PFSK-1 (cell line): Measurements from ENCODE around the gene TSPO2.

Experiments used
- FOXP2 ChIP-seq: optimal IDR thresholded peaks from 2 replicates; pipeline ENCODE3; 2011; ENCODE audit warnings: borderline replicate concordance, control low read depth, inconsistent platforms; ENCODE audit not compliant: insufficient read depth; ENCODE audit errors: extremely low read length, extremely low read depth
- POLR2AphosphoS5 ChIP-seq: IDR thresholded peaks from 2 replicates; pipeline ENCODE4 v1.6.1; 2012; ENCODE audit warnings: low read depth, mild to moderate bottlenecking, control low read depth, low read length, moderate library complexity
- SIN3A ChIP-seq: IDR thresholded peaks from 2 replicates; pipeline ENCODE4 v1.6.1; 2012; ENCODE audit warnings: mild to moderate bottlenecking, low read length, moderate library complexity, borderline replicate concordance; ENCODE audit not compliant: insufficient read depth
- TAF1 ChIP-seq: IDR thresholded peaks from 2 replicates; pipeline ENCODE4 v1.6.1; 2012; ENCODE audit warnings: low read length, control low read depth, borderline replicate concordance; ENCODE audit not compliant: insufficient read depth
- TF ChIP-seq, protein P1 (sequence below), 2 experiments: IDR thresholded peaks; 2 replicates each; pipeline versions ENCODE4 v1.6.1 to v1.8.0; 2011 to 2012; ENCODE audit warnings: low read depth in 2 of 2, low read length in 2 of 2, control low read depth in 1 of 2, inconsistent platforms in 1 of 2, mild to moderate bottlenecking in 1 of 2, moderate library complexity in 1 of 2; ENCODE audit not compliant: insufficient read depth in 1 of 2

Gene TSPO2

DNA sequence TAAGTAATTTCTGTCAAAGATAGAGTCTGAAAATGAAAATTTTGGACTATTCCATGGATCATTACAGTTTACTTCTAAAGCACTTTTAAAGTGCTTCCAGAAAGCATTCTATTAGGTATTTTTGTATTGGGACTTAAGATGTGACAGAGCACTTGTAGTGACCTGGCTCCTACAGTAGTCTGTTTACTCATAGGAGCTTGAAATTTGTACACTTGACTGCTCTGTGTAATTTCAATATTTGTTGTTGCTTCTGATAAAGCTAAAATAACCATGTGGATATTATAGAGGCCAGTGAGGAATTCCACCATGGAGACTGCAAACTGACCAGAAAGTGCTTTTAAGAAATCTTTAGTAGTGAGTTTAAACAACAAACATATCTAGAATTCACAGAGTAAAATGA, 40.8 kb downstream of the TSPO2 start:
- TF ChIP-seq POLR2AphosphoS5 = no peak
- no peak for TF ChIP-seq FOXP2
- TF ChIP-seq SIN3A = no peak
- TF ChIP-seq, protein P1, sequence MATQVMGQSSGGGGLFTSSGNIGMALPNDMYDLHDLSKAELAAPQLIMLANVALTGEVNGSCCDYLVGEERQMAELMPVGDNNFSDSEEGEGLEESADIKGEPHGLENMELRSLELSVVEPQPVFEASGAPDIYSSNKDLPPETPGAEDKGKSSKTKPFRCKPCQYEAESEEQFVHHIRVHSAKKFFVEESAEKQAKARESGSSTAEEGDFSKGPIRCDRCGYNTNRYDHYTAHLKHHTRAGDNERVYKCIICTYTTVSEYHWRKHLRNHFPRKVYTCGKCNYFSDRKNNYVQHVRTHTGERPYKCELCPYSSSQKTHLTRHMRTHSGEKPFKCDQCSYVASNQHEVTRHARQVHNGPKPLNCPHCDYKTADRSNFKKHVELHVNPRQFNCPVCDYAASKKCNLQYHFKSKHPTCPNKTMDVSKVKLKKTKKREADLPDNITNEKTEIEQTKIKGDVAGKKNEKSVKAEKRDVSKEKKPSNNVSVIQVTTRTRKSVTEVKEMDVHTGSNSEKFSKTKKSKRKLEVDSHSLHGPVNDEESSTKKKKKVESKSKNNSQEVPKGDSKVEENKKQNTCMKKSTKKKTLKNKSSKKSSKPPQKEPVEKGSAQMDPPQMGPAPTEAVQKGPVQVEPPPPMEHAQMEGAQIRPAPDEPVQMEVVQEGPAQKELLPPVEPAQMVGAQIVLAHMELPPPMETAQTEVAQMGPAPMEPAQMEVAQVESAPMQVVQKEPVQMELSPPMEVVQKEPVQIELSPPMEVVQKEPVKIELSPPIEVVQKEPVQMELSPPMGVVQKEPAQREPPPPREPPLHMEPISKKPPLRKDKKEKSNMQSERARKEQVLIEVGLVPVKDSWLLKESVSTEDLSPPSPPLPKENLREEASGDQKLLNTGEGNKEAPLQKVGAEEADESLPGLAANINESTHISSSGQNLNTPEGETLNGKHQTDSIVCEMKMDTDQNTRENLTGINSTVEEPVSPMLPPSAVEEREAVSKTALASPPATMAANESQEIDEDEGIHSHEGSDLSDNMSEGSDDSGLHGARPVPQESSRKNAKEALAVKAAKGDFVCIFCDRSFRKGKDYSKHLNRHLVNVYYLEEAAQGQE (IDR thresholded peaks at IDR 0.05; ENCODE audit: insufficient read depth in 1 of 2, low read depth in 2 of 2, low read length in 2 of 2) = no peak
- no peak for TF ChIP-seq TAF1

DNA sequence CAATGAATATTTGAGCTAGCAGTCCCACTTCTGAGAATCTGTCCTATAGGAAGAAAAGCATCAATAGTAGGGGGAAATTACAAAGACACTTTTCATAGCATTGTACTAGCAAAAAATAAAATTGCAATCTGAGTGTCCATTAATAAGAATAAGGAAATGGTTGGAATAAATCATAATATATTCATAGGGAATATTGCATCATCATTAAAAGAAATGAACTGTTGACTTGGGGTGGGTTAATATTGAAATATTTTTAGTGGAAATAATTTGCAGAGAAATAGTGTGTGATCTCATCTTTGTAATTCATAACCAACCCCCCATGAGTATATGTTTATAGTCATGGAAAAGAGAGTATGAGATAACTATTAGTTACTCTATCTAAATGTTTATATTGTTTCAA, 42.9 kb downstream of the TSPO2 start:
- TF ChIP-seq TAF1 = no peak
- TF ChIP-seq, protein P1 (IDR thresholded peaks at IDR 0.05; ENCODE audit: insufficient read depth in 1 of 2, low read depth in 2 of 2, low read length in 2 of 2) = no peak
- no peak for TF ChIP-seq POLR2AphosphoS5
- TF ChIP-seq SIN3A = no peak
- TF ChIP-seq FOXP2 = no peak

DNA sequence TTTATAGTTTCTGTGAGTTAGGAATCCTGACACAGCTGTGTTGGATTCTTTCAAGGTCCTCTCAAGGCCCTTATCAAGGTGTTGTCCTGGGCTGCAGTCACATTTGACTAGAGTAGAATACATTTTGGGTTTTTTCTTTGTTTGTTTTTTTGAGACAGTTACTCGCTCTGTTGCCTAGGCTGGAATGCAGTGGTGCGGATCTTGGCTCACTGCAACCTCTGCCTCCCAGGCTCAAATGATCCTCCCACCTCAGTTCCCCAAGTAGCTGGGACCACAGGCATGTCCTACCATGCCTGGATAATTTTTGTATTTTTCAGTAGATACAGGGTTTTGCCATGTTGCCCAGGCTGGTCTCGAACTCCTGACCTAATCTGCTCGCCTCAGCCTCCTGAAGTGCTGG, 46.2 kb downstream of the TSPO2 start:
- TF ChIP-seq TAF1 (no peak), POLR2AphosphoS5 (no peak), FOXP2 (no peak), SIN3A (no peak)
- TF ChIP-seq, protein P1 (IDR thresholded peaks at IDR 0.05; ENCODE audit: insufficient read depth in 1 of 2, low read depth in 2 of 2, low read length in 2 of 2) = no peak

DNA sequence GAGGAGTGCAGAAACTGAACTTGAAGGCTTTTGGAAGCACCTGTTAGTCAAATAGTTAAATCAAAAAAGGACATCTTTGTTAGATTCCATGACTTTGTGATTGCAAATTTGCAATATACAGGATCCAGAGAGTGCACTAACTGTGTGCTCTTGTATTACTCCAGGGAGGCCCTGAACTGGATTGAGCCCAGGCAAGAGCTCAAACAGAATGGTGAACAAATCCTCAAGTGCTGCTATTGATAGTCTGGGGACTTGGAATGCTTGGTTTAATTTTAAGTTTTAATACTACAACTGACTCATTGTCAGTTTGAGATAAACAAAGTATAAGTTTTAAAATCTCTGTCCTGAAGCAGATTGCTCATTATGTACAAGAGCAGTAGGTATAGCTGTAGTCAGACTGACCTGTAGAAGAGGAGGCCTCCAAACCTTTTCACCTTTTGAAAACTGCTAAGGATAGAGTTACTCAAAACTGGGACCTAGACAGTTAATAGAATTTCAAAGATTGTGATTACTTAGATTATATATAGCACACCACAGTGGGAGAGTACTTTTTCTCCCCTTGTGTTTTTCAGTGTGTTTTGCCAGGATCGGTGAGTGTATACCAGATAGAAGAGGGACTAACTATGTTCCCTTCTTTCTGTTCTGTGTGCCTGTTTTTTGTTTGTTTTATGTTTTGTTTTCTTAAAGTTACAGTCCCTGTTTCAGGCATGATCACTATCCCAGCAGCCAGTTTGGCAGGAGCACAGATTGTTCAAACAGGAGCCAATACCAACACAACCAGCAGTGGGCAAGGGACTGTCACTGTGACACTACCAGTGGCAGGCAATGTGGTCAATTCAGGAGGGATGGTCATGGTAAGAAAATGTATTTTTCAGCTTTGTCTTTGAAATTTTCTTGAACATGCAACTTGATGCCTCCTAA, 48.8 kb downstream of the TSPO2 start:
- TF ChIP-seq, protein P1 (IDR thresholded peaks at IDR 0.05; ENCODE audit: insufficient read depth in 1 of 2, low read depth in 2 of 2, low read length in 2 of 2) = no peak
- no peak for TF ChIP-seq TAF1
- no peak for TF ChIP-seq POLR2AphosphoS5
- TF ChIP-seq FOXP2 = no peak
- no peak for TF ChIP-seq SIN3A
